ENCODE data around the gene C5orf52.
"Not testable (repeated sequence)": the region's sequence is repeated elsewhere in the genome, so short reads cannot be mapped to it uniquely, and the experiment has no call there.

C5orf52 gene

DNA sequence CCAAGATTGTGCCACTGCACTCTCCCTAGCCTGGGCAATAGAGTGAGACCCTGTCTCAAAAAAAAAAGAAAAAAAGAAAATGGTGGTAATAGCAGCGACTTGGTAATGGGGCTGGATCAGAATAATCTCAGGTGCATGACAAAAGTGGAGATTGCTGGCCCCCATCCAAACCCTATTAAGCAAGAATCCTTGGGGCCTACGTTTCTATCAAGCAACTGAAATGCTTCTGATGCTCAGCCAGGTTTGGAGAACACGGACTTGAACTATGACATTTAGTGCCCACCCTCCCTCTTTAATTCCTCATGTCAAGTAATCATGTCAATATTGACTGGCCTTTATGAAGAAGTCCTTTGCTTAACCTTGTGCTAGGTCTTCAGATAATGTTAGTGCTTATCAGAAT lies 6.6 kb downstream of the C5orf52 start:
- FAIRE-seq = no peak

DNA sequence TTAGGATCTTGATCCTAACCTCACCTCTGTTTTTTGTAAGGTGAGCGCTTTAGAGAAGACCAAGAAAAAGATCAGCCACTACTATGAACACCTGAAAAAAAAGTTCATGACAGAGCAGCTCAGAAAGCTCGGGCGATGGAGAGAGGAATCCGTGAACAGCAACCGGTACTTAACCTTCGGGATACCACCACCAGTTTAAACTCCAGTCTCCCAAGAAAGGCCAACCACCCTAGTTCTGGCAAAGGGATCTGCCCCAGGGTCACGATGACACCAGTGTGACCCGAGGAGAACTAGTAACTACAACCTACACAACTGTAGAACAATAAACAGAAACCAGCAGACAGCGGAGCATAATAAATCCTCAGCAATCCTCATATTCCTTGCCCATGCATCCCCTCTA lies 8.5 kb downstream of the C5orf52 start:
- TF ChIP-seq, protein P1, sequence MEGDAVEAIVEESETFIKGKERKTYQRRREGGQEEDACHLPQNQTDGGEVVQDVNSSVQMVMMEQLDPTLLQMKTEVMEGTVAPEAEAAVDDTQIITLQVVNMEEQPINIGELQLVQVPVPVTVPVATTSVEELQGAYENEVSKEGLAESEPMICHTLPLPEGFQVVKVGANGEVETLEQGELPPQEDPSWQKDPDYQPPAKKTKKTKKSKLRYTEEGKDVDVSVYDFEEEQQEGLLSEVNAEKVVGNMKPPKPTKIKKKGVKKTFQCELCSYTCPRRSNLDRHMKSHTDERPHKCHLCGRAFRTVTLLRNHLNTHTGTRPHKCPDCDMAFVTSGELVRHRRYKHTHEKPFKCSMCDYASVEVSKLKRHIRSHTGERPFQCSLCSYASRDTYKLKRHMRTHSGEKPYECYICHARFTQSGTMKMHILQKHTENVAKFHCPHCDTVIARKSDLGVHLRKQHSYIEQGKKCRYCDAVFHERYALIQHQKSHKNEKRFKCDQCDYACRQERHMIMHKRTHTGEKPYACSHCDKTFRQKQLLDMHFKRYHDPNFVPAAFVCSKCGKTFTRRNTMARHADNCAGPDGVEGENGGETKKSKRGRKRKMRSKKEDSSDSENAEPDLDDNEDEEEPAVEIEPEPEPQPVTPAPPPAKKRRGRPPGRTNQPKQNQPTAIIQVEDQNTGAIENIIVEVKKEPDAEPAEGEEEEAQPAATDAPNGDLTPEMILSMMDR (IDR thresholded peaks at IDR 0.05; ENCODE audit: insufficient read depth, missing control alignments) = no peak
- FAIRE-seq = no peak
- no peak for DNase-seq (ENCODE audit: insufficient read length, low spot score)

More for the DNA sequence above, 6.6 kb downstream of the C5orf52 start:
- DNase-seq (ENCODE audit: insufficient read length, low spot score) = no peak
- TF ChIP-seq, protein P1 (IDR thresholded peaks at IDR 0.05; ENCODE audit: insufficient read depth, missing control alignments) = no peak

DNA sequence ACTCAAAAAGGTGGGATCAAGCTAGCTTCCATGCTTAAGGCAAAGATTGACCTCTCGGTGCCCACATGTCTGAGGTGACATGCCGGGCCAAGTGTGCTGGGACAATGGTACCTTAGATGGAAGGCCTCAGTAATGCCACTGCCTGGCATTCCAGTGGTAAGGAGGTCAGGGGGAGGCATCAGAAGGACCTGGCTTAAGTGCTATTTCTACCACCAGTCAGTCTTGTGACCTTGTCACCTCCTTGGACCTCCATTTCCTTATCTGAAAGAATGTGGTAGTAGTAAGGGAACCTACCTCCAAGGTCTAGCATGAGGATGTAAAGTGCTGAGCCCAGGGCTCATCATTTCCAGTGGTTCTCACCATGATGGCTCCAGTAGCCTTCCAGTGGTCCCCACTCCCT lies 8.9 kb downstream of the C5orf52 start:
- FAIRE-seq (no peak), DNase-seq (ENCODE audit: insufficient read length, low spot score) (no peak)
- TF ChIP-seq, protein P1 (IDR thresholded peaks at IDR 0.05; ENCODE audit: insufficient read depth, missing control alignments) = no peak

DNA sequence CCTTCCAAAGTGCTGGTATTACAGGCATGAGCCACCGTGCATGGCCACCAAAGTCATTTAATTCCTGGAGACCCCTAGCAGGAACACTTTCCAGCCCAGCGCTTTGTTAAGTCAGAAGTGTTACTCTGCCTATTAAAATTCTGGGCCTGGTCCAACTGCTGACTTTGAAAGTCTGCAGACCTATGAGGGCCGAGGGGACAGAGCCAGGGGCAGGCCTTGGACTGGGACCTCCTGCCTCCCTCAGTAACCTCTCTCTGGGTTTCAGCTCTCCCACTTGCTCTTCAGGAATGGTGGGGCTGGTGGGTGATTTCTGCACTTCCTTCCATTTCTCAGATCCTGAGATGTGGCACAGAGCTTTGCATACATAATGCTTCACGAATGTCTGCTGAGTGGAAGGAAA lies 9.7 kb downstream of the C5orf52 start:
- FAIRE-seq (no peak), DNase-seq (ENCODE audit: insufficient read length, low spot score) (no peak)
- TF ChIP-seq, protein P1 (IDR thresholded peaks at IDR 0.05; ENCODE audit: insufficient read depth, missing control alignments) = no peak

DNA sequence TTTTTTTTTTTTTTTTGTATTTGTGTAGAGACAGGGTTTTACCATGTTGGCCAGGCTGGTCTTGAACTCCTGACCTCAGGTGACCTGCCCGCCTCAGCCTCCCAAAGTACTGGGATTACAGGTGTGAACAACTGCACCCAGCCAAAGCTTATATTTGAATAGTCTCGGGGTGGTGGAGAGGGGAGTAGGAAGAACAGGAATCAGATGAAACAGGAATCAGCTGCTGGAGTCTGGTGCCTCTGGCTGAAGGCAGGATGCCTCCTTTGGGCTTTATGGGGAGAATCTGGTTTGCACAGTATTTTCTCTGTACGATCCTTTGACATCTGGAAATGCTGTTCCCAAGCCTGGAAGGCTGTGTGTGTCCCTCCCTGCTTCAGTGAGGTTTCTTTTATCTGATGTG lies 10.9 kb downstream of the C5orf52 start:
- FAIRE-seq = no peak
- TF ChIP-seq, protein P1 (IDR thresholded peaks at IDR 0.05; ENCODE audit: insufficient read depth, missing control alignments) = no peak
- no peak for DNase-seq (ENCODE audit: insufficient read length, low spot score)

DNA sequence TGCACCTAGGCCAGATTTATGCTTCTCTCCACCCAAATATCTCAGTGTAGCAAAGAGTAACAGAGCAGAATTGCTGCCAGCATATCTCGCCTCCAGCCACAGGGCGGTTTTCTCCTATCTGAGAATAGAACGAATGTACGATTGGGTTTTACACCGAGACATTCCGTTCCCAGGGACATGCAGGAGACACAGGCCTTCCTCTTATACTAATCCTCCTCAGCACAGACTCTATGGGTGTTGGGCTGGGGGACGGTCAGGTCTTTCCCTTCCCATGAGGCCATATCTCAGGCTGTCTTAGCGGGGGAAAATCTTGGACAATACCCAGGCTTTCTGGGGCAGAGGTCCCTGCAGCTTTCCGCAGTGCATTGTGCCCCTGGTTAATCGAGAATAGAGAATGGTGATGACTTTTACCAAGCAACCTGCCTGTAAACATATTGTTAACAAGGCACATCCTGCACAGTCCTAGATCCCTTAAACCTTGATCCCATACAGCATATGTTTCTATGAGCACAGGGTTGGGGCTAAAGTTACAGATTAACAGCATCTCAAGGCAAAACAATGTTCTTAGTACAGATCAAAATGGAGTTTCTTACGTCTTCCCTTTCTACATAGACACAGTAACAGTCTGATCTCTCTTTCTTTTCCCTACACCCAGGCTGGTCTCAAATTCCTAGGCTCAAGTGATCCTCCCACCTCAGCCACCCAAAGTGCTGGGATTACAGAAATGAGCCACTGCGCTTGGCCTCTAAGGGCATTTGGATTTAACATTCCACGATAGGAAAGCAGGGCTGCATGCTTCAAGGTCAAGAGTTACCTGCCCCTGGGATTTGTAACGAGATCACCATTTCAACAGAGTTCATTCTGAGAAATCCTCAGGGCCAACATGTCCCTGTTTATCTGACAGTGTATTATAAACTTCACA lies 15.2 kb downstream of the C5orf52 start:
- DNase-seq (ENCODE audit: insufficient read length, low spot score); FAIRE-seq: not testable (repeated sequence)

DNA sequence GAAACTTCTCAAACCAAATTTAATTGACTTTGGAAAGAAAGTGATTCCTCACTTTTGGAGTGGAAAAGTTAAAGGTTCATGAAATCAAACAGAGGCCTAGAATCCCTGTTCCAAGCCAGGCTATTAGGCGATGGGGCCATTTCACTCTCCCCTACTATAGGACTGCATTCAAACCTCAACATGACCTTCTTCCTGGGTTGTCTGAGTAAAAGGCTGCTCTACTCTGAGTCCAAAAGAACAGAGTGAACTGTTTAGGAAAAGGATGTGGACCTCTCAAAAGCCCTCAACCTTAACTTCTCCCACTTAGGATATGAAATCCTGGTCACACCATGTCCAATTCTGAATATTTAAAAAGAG lies 15.8 kb downstream of the C5orf52 start:
- DNase-seq (ENCODE audit: insufficient read length, low spot score) = no peak
- no peak for FAIRE-seq
- TF ChIP-seq, protein P1 (IDR thresholded peaks at IDR 0.05; ENCODE audit: insufficient read depth, missing control alignments) = no peak
